Measurements from ENCODE around the gene TBX10.
A peak's percentile ranks its signal among the peaks of the same experiment; 100 is the strongest.

Gene TBX10

DNA sequence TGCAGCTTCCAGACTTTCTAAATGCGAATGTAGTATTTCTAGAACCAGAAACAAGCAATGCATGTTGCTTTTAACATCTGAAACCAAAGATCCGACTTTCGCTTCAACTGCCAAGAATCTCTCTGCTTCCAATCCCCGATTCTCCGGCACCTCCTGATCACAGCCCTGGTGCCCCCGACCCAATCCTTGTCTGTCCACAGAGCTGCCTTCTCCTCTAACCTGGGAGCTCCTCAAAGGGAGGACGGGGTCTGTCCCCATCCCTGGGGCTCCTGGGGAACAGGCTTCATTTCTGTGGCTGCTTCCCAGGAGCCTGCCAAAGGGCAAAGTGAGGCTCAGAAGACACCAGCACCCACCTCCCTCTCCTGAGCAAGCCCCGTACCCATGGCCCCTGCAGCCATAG lies 34.3 kb upstream of the TBX10 start:
- Histone ChIP-seq H3K9me3 (ENCODE audit: insufficient read depth, low read length, severe bottlenecking) (peaks cover 13% of the 10 kb centered on the region), H2AFZ (ENCODE audit: low read depth, low read length) (no peak overlapping the region)
- no peak for DNase-seq

GRCh38 chr11:67673358-67673757 lies 33.8 kb upstream of the TBX10 start:
- H3K9me3 ChIP-seq (ENCODE audit: insufficient read depth, low read length, severe bottlenecking), result peaks cover 13% of the 10 kb centered on the region
- no peaks in the 10 kb centered on the region for H3K27me3 ChIP-seq (ENCODE audit: insufficient read depth, low read length, poor library complexity)
- peak; percentile 3 for DNase-seq
- TF ChIP-seq EZH2 (IDR thresholded peaks at IDR 0.05; ENCODE audit: borderline replicate concordance, low read depth, low read length, severe bottlenecking) (no peak), CTCF (IDR thresholded peaks at IDR 0.05; ENCODE audit: borderline replicate concordance, extremely low read depth, low read length, poor library complexity, severe bottlenecking) (no peak)
- H3K27ac ChIP-seq (ENCODE audit: low read length), result peak overlapping the region; percentile 50
- no peak for ATAC-seq (ENCODE audit: insufficient read depth, low read depth)
- no peaks in the 10 kb centered on the region for H4K20me1 ChIP-seq (ENCODE audit: insufficient read depth, low read length)
- H3K4me1 ChIP-seq (ENCODE audit: insufficient read depth, low read length), result peaks cover 32% of the 10 kb centered on the region
- no peak overlapping the region for H3K4me3 ChIP-seq (ENCODE audit: low read depth in 1 of 2, low read length in 2 of 2)
- no peak overlapping the region for H3K9ac ChIP-seq (ENCODE audit: low read depth, low read length)
- no peak overlapping the region for H3K4me2 ChIP-seq (ENCODE audit: insufficient read depth, low read length)
- H2AFZ ChIP-seq (ENCODE audit: low read depth, low read length), result no peak overlapping the region
- H3K79me2 ChIP-seq (ENCODE audit: insufficient read depth, low read length), result peaks cover 17% of the 10 kb centered on the region
- H3K36me3 ChIP-seq (ENCODE audit: insufficient read depth, low read length), result no peaks in the 10 kb centered on the region

More for the DNA sequence above, 34.3 kb upstream of the TBX10 start:
- Histone ChIP-seq H3K27me3 (ENCODE audit: insufficient read depth, low read length, poor library complexity) (no peaks in the 10 kb centered on the region), H3K36me3 (ENCODE audit: insufficient read depth, low read length) (no peaks in the 10 kb centered on the region), H3K9ac (ENCODE audit: low read depth, low read length) (no peak overlapping the region), H3K27ac (ENCODE audit: low read length) (peak overlapping the region; percentile 50; the same call in 1 of the 2 replicates), H4K20me1 (ENCODE audit: insufficient read depth, low read length) (no peaks in the 10 kb centered on the region), H3K79me2 (ENCODE audit: insufficient read depth, low read length) (peaks cover 12% of the 10 kb centered on the region), H3K4me1 (ENCODE audit: insufficient read depth, low read length) (peaks cover 27% of the 10 kb centered on the region), H3K4me2 (ENCODE audit: insufficient read depth, low read length) (no peak overlapping the region), H3K4me3 (ENCODE audit: low read depth in 1 of 2, low read length in 2 of 2) (no peak overlapping the region)
- ATAC-seq (ENCODE audit: insufficient read depth, low read depth), result no peak
- TF ChIP-seq EZH2 (IDR thresholded peaks at IDR 0.05; ENCODE audit: borderline replicate concordance, low read depth, low read length, severe bottlenecking), result no peak
- TF ChIP-seq CTCF (IDR thresholded peaks at IDR 0.05; ENCODE audit: borderline replicate concordance, extremely low read depth, low read length, poor library complexity, severe bottlenecking), result no peak

DNA sequence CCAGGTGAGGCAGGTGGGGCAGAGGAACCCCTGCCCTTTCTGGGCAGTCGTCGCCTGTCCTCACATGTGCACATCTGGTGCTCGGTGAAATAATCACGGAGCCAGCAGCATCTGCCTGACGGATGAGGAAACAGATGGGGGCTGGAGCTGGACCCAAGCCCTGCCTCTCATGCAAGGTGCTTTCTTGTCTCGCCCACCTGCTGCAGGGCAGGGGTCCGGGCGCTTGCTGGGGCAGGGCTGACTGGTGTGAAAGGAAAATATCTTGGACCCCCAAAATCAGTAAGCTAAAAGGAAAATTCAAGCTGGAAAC lies 31.6 kb upstream of the TBX10 start:
- H2AFZ ChIP-seq (ENCODE audit: low read depth, low read length), result no peak overlapping the region
- peak overlapping the region; percentile 63 for H3K27ac ChIP-seq (ENCODE audit: low read length)
- ATAC-seq (ENCODE audit: insufficient read depth, low read depth) (no peak), DNase-seq (peak; percentile 4)
- H3K9me3 ChIP-seq (ENCODE audit: insufficient read depth, low read length, severe bottlenecking), result peaks cover 8% of the 10 kb centered on the region
- H3K36me3 ChIP-seq (ENCODE audit: insufficient read depth, low read length), result no peaks in the 10 kb centered on the region
- 0 out of 2 replicates have a peak overlapping the region, but pooled peaks have one; percentile 6 for H3K9ac ChIP-seq (ENCODE audit: low read depth, low read length)
- H3K4me1 ChIP-seq (ENCODE audit: insufficient read depth, low read length), result peaks cover 54% of the 10 kb centered on the region
- no peak overlapping the region for H3K4me3 ChIP-seq (ENCODE audit: low read depth in 1 of 2, low read length in 2 of 2)
- H3K79me2 ChIP-seq (ENCODE audit: insufficient read depth, low read length), result peaks cover 32% of the 10 kb centered on the region
- peak overlapping the region; percentile 52; the same call in 1 of the 2 replicates for H3K4me2 ChIP-seq (ENCODE audit: insufficient read depth, low read length)
- H3K27me3 ChIP-seq (ENCODE audit: insufficient read depth, low read length, poor library complexity), result no peaks in the 10 kb centered on the region
- TF ChIP-seq CTCF (IDR thresholded peaks at IDR 0.05; ENCODE audit: borderline replicate concordance, extremely low read depth, low read length, poor library complexity, severe bottlenecking), result no peak
- no peak for TF ChIP-seq EZH2 (IDR thresholded peaks at IDR 0.05; ENCODE audit: borderline replicate concordance, low read depth, low read length, severe bottlenecking)
- no peaks in the 10 kb centered on the region for H4K20me1 ChIP-seq (ENCODE audit: insufficient read depth, low read length)

Measured in DND-41 (cell line).